Panc1 (cell line): ENCODE results near the gene IFI44L.

Experiments used
- POLR2AphosphoS5 ChIP-seq: IDR thresholded peaks from 2 replicates; pipeline ENCODE4 v1.6.1; 2012; ENCODE audit warnings: mild to moderate bottlenecking, low read depth, low read length, moderate library complexity
- SIN3A ChIP-seq: IDR thresholded peaks from 2 replicates; pipeline ENCODE4 v1.6.1; 2012; ENCODE audit warnings: low read depth, mild to moderate bottlenecking, low read length, moderate library complexity, borderline replicate concordance; ENCODE audit not compliant: insufficient read depth
- TCF7L2 ChIP-seq: IDR thresholded peaks from 2 replicates; pipeline ENCODE4 v1.6.1; 2011; ENCODE audit warnings: mild to moderate bottlenecking, low read depth, low read length, inconsistent platforms
- TF ChIP-seq, protein P1 (sequence below): fragments of 450-650 bp; IDR thresholded peaks from 2 replicates; pipeline ENCODE4 v1.5.1; 2017; ENCODE audit warnings: mild to moderate bottlenecking
- TF ChIP-seq, protein P2 (sequence below), 2 experiments: IDR thresholded peaks; 2 replicates each; pipeline ENCODE4 v1.6.1; 2011 to 2012; ENCODE audit warnings: low read depth in 2 of 2, control low read depth in 1 of 2, low read length in 1 of 2, mild to moderate bottlenecking in 1 of 2, moderate library complexity in 1 of 2; ENCODE audit not compliant: insufficient read depth in 1 of 2

DNA sequence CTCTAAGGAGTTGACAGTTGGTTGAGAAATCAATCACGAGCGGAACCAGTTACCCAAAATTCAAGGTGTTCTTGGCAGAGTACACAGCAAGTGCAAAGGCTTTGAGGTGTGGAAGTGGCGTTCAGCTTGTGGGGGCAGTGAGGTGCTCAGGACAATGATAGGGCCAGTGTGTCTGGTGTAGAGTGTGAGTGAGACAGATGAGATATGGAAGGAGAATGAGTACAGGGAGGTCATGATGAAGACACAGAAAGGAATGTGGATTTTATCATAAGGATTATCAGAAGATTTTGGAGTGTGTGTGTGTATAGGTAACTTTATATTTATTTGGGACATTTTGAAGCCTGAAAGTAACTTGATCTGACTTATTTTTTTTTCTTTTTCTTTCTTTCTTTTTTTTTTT is 70.3 kb downstream of the IFI44L start:
- TF ChIP-seq POLR2AphosphoS5 (no peak), TCF7L2 (no peak), SIN3A (no peak)
- TF ChIP-seq, protein P1, sequence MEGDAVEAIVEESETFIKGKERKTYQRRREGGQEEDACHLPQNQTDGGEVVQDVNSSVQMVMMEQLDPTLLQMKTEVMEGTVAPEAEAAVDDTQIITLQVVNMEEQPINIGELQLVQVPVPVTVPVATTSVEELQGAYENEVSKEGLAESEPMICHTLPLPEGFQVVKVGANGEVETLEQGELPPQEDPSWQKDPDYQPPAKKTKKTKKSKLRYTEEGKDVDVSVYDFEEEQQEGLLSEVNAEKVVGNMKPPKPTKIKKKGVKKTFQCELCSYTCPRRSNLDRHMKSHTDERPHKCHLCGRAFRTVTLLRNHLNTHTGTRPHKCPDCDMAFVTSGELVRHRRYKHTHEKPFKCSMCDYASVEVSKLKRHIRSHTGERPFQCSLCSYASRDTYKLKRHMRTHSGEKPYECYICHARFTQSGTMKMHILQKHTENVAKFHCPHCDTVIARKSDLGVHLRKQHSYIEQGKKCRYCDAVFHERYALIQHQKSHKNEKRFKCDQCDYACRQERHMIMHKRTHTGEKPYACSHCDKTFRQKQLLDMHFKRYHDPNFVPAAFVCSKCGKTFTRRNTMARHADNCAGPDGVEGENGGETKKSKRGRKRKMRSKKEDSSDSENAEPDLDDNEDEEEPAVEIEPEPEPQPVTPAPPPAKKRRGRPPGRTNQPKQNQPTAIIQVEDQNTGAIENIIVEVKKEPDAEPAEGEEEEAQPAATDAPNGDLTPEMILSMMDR = no peak
- TF ChIP-seq, protein P2, sequence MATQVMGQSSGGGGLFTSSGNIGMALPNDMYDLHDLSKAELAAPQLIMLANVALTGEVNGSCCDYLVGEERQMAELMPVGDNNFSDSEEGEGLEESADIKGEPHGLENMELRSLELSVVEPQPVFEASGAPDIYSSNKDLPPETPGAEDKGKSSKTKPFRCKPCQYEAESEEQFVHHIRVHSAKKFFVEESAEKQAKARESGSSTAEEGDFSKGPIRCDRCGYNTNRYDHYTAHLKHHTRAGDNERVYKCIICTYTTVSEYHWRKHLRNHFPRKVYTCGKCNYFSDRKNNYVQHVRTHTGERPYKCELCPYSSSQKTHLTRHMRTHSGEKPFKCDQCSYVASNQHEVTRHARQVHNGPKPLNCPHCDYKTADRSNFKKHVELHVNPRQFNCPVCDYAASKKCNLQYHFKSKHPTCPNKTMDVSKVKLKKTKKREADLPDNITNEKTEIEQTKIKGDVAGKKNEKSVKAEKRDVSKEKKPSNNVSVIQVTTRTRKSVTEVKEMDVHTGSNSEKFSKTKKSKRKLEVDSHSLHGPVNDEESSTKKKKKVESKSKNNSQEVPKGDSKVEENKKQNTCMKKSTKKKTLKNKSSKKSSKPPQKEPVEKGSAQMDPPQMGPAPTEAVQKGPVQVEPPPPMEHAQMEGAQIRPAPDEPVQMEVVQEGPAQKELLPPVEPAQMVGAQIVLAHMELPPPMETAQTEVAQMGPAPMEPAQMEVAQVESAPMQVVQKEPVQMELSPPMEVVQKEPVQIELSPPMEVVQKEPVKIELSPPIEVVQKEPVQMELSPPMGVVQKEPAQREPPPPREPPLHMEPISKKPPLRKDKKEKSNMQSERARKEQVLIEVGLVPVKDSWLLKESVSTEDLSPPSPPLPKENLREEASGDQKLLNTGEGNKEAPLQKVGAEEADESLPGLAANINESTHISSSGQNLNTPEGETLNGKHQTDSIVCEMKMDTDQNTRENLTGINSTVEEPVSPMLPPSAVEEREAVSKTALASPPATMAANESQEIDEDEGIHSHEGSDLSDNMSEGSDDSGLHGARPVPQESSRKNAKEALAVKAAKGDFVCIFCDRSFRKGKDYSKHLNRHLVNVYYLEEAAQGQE (IDR thresholded peaks at IDR 0.05; ENCODE audit: insufficient read depth in 1 of 2, low read depth in 2 of 2, low read length in 1 of 2) = no peak
